RWPE1 (cell line): ENCODE results near the gene LSM3.

Experiments used
- CTCF ChIA-PET: fragments of 350-600 bp; sonication (Branson Sonifier 250); formaldehyde crosslinking; extraction: SDS; loops from one replicate; lab custom pipeline; 2021; lab: Yijun Ruan, JAX
- POLR2A ChIA-PET: fragments of 400-600 bp; formaldehyde crosslinking; extraction: SDS; loops from one replicate; lab custom pipeline; 2020; ENCODE audit warnings: antibody characterized with exemption; ENCODE audit not compliant: low non-redundant PET; lab: Yijun Ruan, JAX
- DNase-seq: peaks from one replicate; pipeline ENCODE4 v3.0.0; 2012; ENCODE audit warnings: low spot score
- H3K27ac ChIP-seq: fragments of 450-650 bp; 2 replicates; pipeline ENCODE4 v1.5.1; 2017
- CTCF ChIP-seq: fragments of 450-650 bp; conservative IDR thresholded peaks from 2 replicates; pipeline ENCODE4 v1.5.1; 2017; ENCODE audit warnings: low read depth, mild to moderate bottlenecking

Gene LSM3

GRCh38 chr3:14248849-14249523 is 70.4 kb downstream of the LSM3 start:
- no peak overlapping the region for H3K27ac ChIP-seq
- CTCF ChIA-PET: no interaction called here
- POLR2A ChIA-PET: no interaction called here
- TF ChIP-seq CTCF: no peak
- DNase-seq: no peak
